HEK293 (cell line): Measurements from ENCODE around the gene USP50.

ENCODE experiments used
- CTCF ChIP-seq: fragments of 450-650 bp; formaldehyde crosslinking; IDR thresholded peaks from 2 replicates; pipeline ENCODE4 v1.5.1; 2016; ENCODE audit warnings: missing biosample characterization, missing genetic modification characterization
- GLI2 ChIP-seq: fragments of 450-650 bp; formaldehyde crosslinking; IDR thresholded peaks from 2 replicates; pipeline ENCODE4; 2017; ENCODE audit warnings: missing biosample characterization, missing genetic modification characterization, low read depth, borderline replicate concordance
- SCRT1 ChIP-seq: fragments of 450-650 bp; formaldehyde crosslinking; IDR thresholded peaks from 2 replicates; pipeline ENCODE4 v1.5.1; 2016; ENCODE audit warnings: missing biosample characterization, missing genetic modification characterization, borderline replicate concordance
- TRIM28 ChIP-seq: IDR thresholded peaks from 2 replicates; pipeline ENCODE4 v1.6.1; 2011; ENCODE audit warnings: low read length, control low read depth, borderline replicate concordance
- YY1 ChIP-seq: fragments of 450-650 bp; formaldehyde crosslinking; IDR thresholded peaks from 2 replicates; pipeline ENCODE4 v1.5.1; 2018; ENCODE audit warnings: missing biosample characterization, missing genetic modification characterization
- ZBTB7A ChIP-seq: fragments of 450-650 bp; formaldehyde crosslinking; IDR thresholded peaks from 2 replicates; pipeline ENCODE4 v1.5.1; 2016; ENCODE audit warnings: low read depth, missing biosample characterization, missing genetic modification characterization
- ZBTB8A ChIP-seq: fragments of 450-650 bp; formaldehyde crosslinking; IDR thresholded peaks from 2 replicates; pipeline ENCODE4 v1.5.1; 2016; ENCODE audit warnings: missing biosample characterization, missing genetic modification characterization
- ZNF114 ChIP-seq: fragments of 450-650 bp; formaldehyde crosslinking; IDR thresholded peaks from 2 replicates; pipeline ENCODE4 v1.5.0; 2017; ENCODE audit warnings: missing biosample characterization, missing genetic modification characterization
- ZNF121 ChIP-seq: fragments of 450-650 bp; formaldehyde crosslinking; IDR thresholded peaks from 2 replicates; pipeline ENCODE4 v1.5.1; 2016; ENCODE audit warnings: missing biosample characterization, missing genetic modification characterization
- ZNF426 ChIP-seq: fragments of 450-650 bp; formaldehyde crosslinking; IDR thresholded peaks from 2 replicates; pipeline ENCODE4 v1.5.1; 2017; ENCODE audit warnings: missing biosample characterization, missing genetic modification characterization, mild to moderate bottlenecking, inconsistent platforms, moderate library complexity
- ZNF747 ChIP-seq: fragments of 450-650 bp; formaldehyde crosslinking; IDR thresholded peaks from 2 replicates; pipeline ENCODE4 v1.5.1; 2016; ENCODE audit warnings: missing biosample characterization, missing genetic modification characterization
- TF ChIP-seq, protein P1 (sequence below): fragments of 450-650 bp; formaldehyde crosslinking; IDR thresholded peaks from 2 replicates; pipeline ENCODE4 v1.5.1; 2016; ENCODE audit warnings: missing biosample characterization, missing genetic modification characterization

- TF ChIP-seq ZNF114 (tag by site-specific recombination), result no peak
- TF ChIP-seq, protein P1, sequence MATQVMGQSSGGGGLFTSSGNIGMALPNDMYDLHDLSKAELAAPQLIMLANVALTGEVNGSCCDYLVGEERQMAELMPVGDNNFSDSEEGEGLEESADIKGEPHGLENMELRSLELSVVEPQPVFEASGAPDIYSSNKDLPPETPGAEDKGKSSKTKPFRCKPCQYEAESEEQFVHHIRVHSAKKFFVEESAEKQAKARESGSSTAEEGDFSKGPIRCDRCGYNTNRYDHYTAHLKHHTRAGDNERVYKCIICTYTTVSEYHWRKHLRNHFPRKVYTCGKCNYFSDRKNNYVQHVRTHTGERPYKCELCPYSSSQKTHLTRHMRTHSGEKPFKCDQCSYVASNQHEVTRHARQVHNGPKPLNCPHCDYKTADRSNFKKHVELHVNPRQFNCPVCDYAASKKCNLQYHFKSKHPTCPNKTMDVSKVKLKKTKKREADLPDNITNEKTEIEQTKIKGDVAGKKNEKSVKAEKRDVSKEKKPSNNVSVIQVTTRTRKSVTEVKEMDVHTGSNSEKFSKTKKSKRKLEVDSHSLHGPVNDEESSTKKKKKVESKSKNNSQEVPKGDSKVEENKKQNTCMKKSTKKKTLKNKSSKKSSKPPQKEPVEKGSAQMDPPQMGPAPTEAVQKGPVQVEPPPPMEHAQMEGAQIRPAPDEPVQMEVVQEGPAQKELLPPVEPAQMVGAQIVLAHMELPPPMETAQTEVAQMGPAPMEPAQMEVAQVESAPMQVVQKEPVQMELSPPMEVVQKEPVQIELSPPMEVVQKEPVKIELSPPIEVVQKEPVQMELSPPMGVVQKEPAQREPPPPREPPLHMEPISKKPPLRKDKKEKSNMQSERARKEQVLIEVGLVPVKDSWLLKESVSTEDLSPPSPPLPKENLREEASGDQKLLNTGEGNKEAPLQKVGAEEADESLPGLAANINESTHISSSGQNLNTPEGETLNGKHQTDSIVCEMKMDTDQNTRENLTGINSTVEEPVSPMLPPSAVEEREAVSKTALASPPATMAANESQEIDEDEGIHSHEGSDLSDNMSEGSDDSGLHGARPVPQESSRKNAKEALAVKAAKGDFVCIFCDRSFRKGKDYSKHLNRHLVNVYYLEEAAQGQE (tag by site-specific recombination), result no peak
- TF ChIP-seq CTCF, result no peak
- TF ChIP-seq ZNF121 (tag by site-specific recombination), result no peak
- TF ChIP-seq ZNF747 (tag by site-specific recombination), result no peak
- TF ChIP-seq ZNF426 (tag by site-specific recombination), result no peak
- TF ChIP-seq ZBTB8A (tag by site-specific recombination), result no peak
- TF ChIP-seq TRIM28, result no peak
- no peak for TF ChIP-seq YY1
- TF ChIP-seq SCRT1 (tag by site-specific recombination), result no peak
- no peak for TF ChIP-seq GLI2 (tag by site-specific recombination)
- TF ChIP-seq ZBTB7A (tag by site-specific recombination), result no peak
Measured at GRCh38 chr15:50558012-50558411, 11.5 kb upstream of the USP50 start.
